Breast epithelium (tissue), 4 donors: Measurements from ENCODE around the gene HUNK. TPM values are rescaled to one million over a fixed set of nuclear protein-coding genes. Genes with fewer than 3 reads are reported as not detected.

Source experiments
- DNase-seq, 2 donors: peaks; one replicate each; pipeline ENCODE4 v3.0.0-alpha.2; 2019; ENCODE audit warnings: low spot score in 2 of 2
- H3K27ac ChIP-seq, 2 donors: fragments of 200-600 bp; sonication (generic) in 1 of 2; one replicate each; pipeline ENCODE4 v1.5.1; 2016 to 2019; ENCODE audit warnings: mild to moderate bottlenecking in 1 of 2
- H3K27me3 ChIP-seq, 2 donors: fragments of 200-600 bp; sonication (generic) in 1 of 2; one replicate each; pipeline versions ENCODE4 v1.5.1 to v1.6.0; 2017 to 2019; ENCODE audit warnings: control low read depth in 1 of 2, mild to moderate bottlenecking in 1 of 2
- H3K36me3 ChIP-seq: fragments of 200-600 bp; one replicate; pipeline ENCODE4 v1.5.1; 2019
- H3K4me1 ChIP-seq, 2 donors: fragments of 200-600 bp; sonication (generic); one replicate each; pipeline ENCODE4 v1.5.1; 2016 to 2019; ENCODE audit warnings: control low read depth in 1 of 2
- H3K4me3 ChIP-seq, 3 donors: fragments of 200-600 bp; sonication (generic); 1 replicate in 2 of 3; 2 replicates in 1 of 3; pipeline ENCODE4 v1.5.1; 2016 to 2019; ENCODE audit warnings: mild to moderate bottlenecking in 3 of 3, moderate library complexity in 2 of 3
- H3K9me3 ChIP-seq, 2 donors: fragments of 200-600 bp; sonication (generic) in 1 of 2; one replicate each; pipeline ENCODE4 v1.5.1; 2016 to 2019; ENCODE audit warnings: control low read depth in 1 of 2
- CTCF ChIP-seq, 3 donors: fragments of 450-650 bp; IDR thresholded peaks; one replicate each; pipeline ENCODE4 v1.5.1; 2016 to 2017; ENCODE audit warnings: antibody characterized with exemption in 3 of 3, mild to moderate bottlenecking in 3 of 3, moderate library complexity in 3 of 3
- POLR2A ChIP-seq: fragments of 450-650 bp; IDR thresholded peaks from one replicate; pipeline ENCODE4 v1.6.1; 2016; ENCODE audit warnings: antibody characterized with exemption, mild to moderate bottlenecking, moderate library complexity
- POLR2AphosphoS5 ChIP-seq, 3 donors: sonication (generic); formaldehyde crosslinking; IDR thresholded peaks; one replicate each; pipeline ENCODE4 v1.6.1; 2017; ENCODE audit warnings: antibody characterized with exemption in 3 of 3
- intact Hi-C: fragments of 100-400 bp; cut with DNase I; formaldehyde crosslinking; loops from one replicate; pipeline ENCODE4 v1.15.1; 2023; ENCODE audit warnings: low total_unique reads
- total RNA-seq, 3 donors: library from RNA; depleted of rRNA; stranded (reverse); fragments of >200 nt; gene quantifications; one replicate each; pipeline ENCODE4 v1.1.0, GENCODE V29; 2016

HUNK gene
- total RNA-seq, 3 donors from 2014 or later: 0.32 to 2.0 (median 1.3) TPM

DNA sequence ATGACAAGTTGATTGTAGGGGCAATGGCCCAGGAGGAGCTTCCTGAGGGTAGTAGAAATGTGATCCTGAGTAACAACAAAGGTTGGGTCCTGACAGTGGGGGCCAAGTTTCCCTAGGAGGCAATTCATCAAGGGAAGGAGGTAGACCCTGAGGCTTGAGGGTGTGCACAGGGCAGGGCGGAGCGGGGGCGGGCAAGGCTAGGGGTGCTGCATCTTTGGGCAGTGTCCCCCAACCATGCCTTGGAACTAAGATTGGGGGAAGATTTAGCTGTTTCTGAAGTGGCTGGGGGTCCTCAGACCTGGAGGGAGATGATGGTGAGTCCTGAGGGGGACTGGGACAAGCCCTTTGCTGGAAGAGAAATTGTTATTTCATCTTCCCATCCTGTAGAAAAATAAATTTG lies 50.9 kb downstream of the HUNK start:
- intact Hi-C loops: no loop called here
- no peak overlapping the region for H3K4me3 ChIP-seq

GRCh38 chr21:31924548-31924947 lies 51.7 kb downstream of the HUNK start:
- DNase-seq: no peak
- intact Hi-C loops: no loop called here
- H3K27ac ChIP-seq: no peak overlapping the region

More for the DNA sequence above, 50.9 kb downstream of the HUNK start:
- DNase-seq: no peak
- Histone ChIP-seq H3K4me1 (no peaks in the 10 kb centered on the region), H3K36me3 (no peaks in the 10 kb centered on the region), H3K9me3 (no peaks in the 10 kb centered on the region), H3K27me3 (no peaks in the 10 kb centered on the region), H3K27ac (no peak overlapping the region)
- TF ChIP-seq CTCF (IDR thresholded peaks at IDR 0.05) (no peak), POLR2AphosphoS5 (IDR thresholded peaks at IDR 0.05) (no peak), POLR2A (no peak)

GRCh38 chr21:31926498-31926897 lies 53.7 kb downstream of the HUNK start:
- H3K4me3 ChIP-seq: no peak overlapping the region
- H3K9me3 ChIP-seq: no peaks in the 10 kb centered on the region
- no peak overlapping the region for H3K27ac ChIP-seq
- intact Hi-C loops: no loop called here
- no peaks in the 10 kb centered on the region for H3K27me3 ChIP-seq
- TF ChIP-seq POLR2A: no peak
- TF ChIP-seq CTCF (IDR thresholded peaks at IDR 0.05): no peak
- TF ChIP-seq POLR2AphosphoS5 (IDR thresholded peaks at IDR 0.05): no peak
- H3K36me3 ChIP-seq: no peaks in the 10 kb centered on the region
- no peaks in the 10 kb centered on the region for H3K4me1 ChIP-seq
- DNase-seq: no peak

More at GRCh38 chr21:31924548-31924947, 51.7 kb downstream of the HUNK start:
- H3K27me3 ChIP-seq: no peaks in the 10 kb centered on the region
- no peaks in the 10 kb centered on the region for H3K4me1 ChIP-seq
- no peaks in the 10 kb centered on the region for H3K9me3 ChIP-seq
- H3K36me3 ChIP-seq: no peaks in the 10 kb centered on the region
- H3K4me3 ChIP-seq: no peak overlapping the region
- TF ChIP-seq POLR2AphosphoS5 (IDR thresholded peaks at IDR 0.05) (no peak), CTCF (IDR thresholded peaks at IDR 0.05) (no peak), POLR2A (no peak)

- Histone ChIP-seq H3K4me3 (no peak overlapping the region), H3K4me1 (no peaks in the 10 kb centered on the region), H3K9me3 (no peaks in the 10 kb centered on the region), H3K27me3 (no peaks in the 10 kb centered on the region), H3K27ac (no peak overlapping the region), H3K36me3 (no peaks in the 10 kb centered on the region)
- TF ChIP-seq POLR2AphosphoS5 (IDR thresholded peaks at IDR 0.05) (no peak), CTCF (IDR thresholded peaks at IDR 0.05) (no peak), POLR2A (no peak)
- DNase-seq: no peak
- intact Hi-C loops: no loop called here
Observed at GRCh38 chr21:31927689-31928353, 55.0 kb downstream of the HUNK start.

GRCh38 chr21:31928656-31929055 lies 55.8 kb downstream of the HUNK start:
- intact Hi-C loops: no loop called here
- H3K4me1 ChIP-seq: no peaks in the 10 kb centered on the region
- H3K4me3 ChIP-seq: no peak overlapping the region
- H3K9me3 ChIP-seq: no peaks in the 10 kb centered on the region
- no peaks in the 10 kb centered on the region for H3K27me3 ChIP-seq
- no peaks in the 10 kb centered on the region for H3K36me3 ChIP-seq
- DNase-seq: no peak
- no peak for TF ChIP-seq POLR2AphosphoS5 (IDR thresholded peaks at IDR 0.05)
- TF ChIP-seq POLR2A: no peak
- no peak overlapping the region for H3K27ac ChIP-seq
